CD14-positive monocyte (primary cell): Measurements from ENCODE around the gene CA7. TPM values are rescaled to one million over a fixed set of nuclear protein-coding genes. Genes with fewer than 3 reads are reported as not detected.

Source experiments
- DNase-seq, 3 donors: peaks; one replicate each; pipeline ENCODE4 v3.0.0-alpha.2; 2011 to 2022
- H2AFZ ChIP-seq: 2 replicates; pipeline ENCODE4 v1.6.0; 2012; ENCODE audit warnings: mild to moderate bottlenecking, low read depth, low read length, inconsistent platforms; ENCODE audit not compliant: insufficient read depth, poor library complexity, severe bottlenecking
- H3K27ac ChIP-seq, 2 donors: 1 replicate in 1 of 2; 2 replicates in 1 of 2; pipeline ENCODE4 v1.5.1; 2012 to 2013; ENCODE audit warnings: low read length in 2 of 2, control low read depth in 1 of 2, inconsistent platforms in 1 of 2, low read depth in 1 of 2, mild to moderate bottlenecking in 1 of 2
- H3K27me3 ChIP-seq, 2 donors: one replicate each; pipeline versions ENCODE4 v1.6.0 to v1.6.1; 2011 to 2013; ENCODE audit warnings: low read length in 2 of 2; ENCODE audit not compliant: control insufficient read depth in 2 of 2, insufficient read depth in 2 of 2
- H3K36me3 ChIP-seq, 2 donors: replicated peaks in 1 of 2; 1 replicate in 1 of 2; 2 replicates in 1 of 2; pipeline versions ENCODE4 v1.5.1 to v1.6.1; 2012 to 2013; ENCODE audit warnings: low read length in 2 of 2, control low read depth in 1 of 2, inconsistent platforms in 1 of 2, mild to moderate bottlenecking in 1 of 2; ENCODE audit not compliant: insufficient read depth in 2 of 2, control insufficient read depth in 1 of 2
- H3K4me1 ChIP-seq, 2 donors: 1 replicate in 1 of 2; 2 replicates in 1 of 2; pipeline versions ENCODE4 v1.5.1 to v1.6.1; 2012 to 2013; ENCODE audit warnings: low read length in 2 of 2, control low read depth in 1 of 2, inconsistent platforms in 1 of 2, mild to moderate bottlenecking in 1 of 2, moderate library complexity in 1 of 2; ENCODE audit not compliant: insufficient read depth in 2 of 2, control insufficient read depth in 1 of 2
- H3K4me2 ChIP-seq: replicated peaks from 2 replicates; pipeline ENCODE3; 2012; ENCODE audit warnings: low read length, moderate library complexity, mild to moderate bottlenecking; ENCODE audit not compliant: poor library complexity, severe bottlenecking; ENCODE audit errors: extremely low read depth
- H3K4me3 ChIP-seq, 3 experiments: fragments of 200-600 bp in 1 of 3; sonication (generic) in 1 of 3; replicated peaks in 1 of 3; 1 replicate in 2 of 3; 2 replicates in 1 of 3; pipeline ENCODE4 v1.5.1; 2011 to 2013; ENCODE audit warnings: low read length in 3 of 3, mild to moderate bottlenecking in 3 of 3, control low read depth in 2 of 3, low read depth in 2 of 3, inconsistent platforms in 1 of 3, moderate library complexity in 1 of 3
- H3K79me2 ChIP-seq: 2 replicates; pipeline ENCODE4 v1.6.0; 2012; ENCODE audit warnings: mild to moderate bottlenecking, control low read depth, inconsistent platforms, low read length, moderate library complexity; ENCODE audit not compliant: insufficient read depth
- H3K9ac ChIP-seq: 2 replicates; pipeline ENCODE4 v1.6.0; 2017; ENCODE audit warnings: low read length, mild to moderate bottlenecking; ENCODE audit not compliant: insufficient read depth, poor library complexity, severe bottlenecking
- H3K9me3 ChIP-seq, 2 donors: replicated peaks in 1 of 2; 1 replicate in 1 of 2; 2 replicates in 1 of 2; pipeline versions ENCODE4 v1.5.1 to v1.6.1; 2012 to 2013; ENCODE audit warnings: low read length in 2 of 2, control low read depth in 1 of 2; ENCODE audit not compliant: control insufficient read depth in 1 of 2, insufficient read depth in 1 of 2
- H4K20me1 ChIP-seq: 2 replicates; pipeline ENCODE4 v1.6.0; 2012; ENCODE audit warnings: mild to moderate bottlenecking, low read length, control low read depth, moderate library complexity; ENCODE audit not compliant: insufficient read depth
- H3K27ac Mint-ChIP-seq, 7 donors: one replicate each; pipeline ENCODE4 v1.8.0; 2020; ENCODE audit warnings: mild to moderate bottlenecking in 7 of 7, mixed read lengths in 7 of 7, moderate library complexity in 6 of 7, inconsistent platforms in 2 of 7
- H3K27me3 Mint-ChIP-seq, 3 donors: one replicate each; pipeline ENCODE4 v1.8.0; 2021 to 2022; ENCODE audit warnings: low read depth in 3 of 3, mild to moderate bottlenecking in 3 of 3, mixed read lengths in 3 of 3, moderate library complexity in 3 of 3, inconsistent platforms in 1 of 3
- H3K36me3 Mint-ChIP-seq, 2 donors: one replicate each; pipeline ENCODE4 v1.8.0; 2020; ENCODE audit warnings: mixed read lengths in 2 of 2, inconsistent platforms in 1 of 2, mild to moderate bottlenecking in 1 of 2
- H3K4me1 Mint-ChIP-seq: one replicate; pipeline ENCODE4 v1.8.0; 2020; ENCODE audit warnings: mild to moderate bottlenecking, mixed read lengths
- H3K4me3 Mint-ChIP-seq, 2 donors: one replicate each; pipeline ENCODE4 v1.8.0; 2020; ENCODE audit warnings: mild to moderate bottlenecking in 2 of 2, mixed read lengths in 2 of 2, moderate library complexity in 1 of 2
- H3K9me3 Mint-ChIP-seq, 7 donors: one replicate each; pipeline ENCODE4 v1.8.0; 2020 to 2022; ENCODE audit warnings: mixed read lengths in 7 of 7, mild to moderate bottlenecking in 6 of 7, moderate library complexity in 6 of 7, inconsistent platforms in 2 of 7
- WGBS: methylation state at CpG from one replicate; pipeline ENCODE4 v1.1.5; 2013; ENCODE audit warnings: missing lambda C conversion rate; ENCODE audit not compliant: insufficient coverage; 5-methylcytosine and 5-hydroxymethylcytosine counted together
- intact Hi-C, 2 donors: fragments of 100-400 bp; cut with micrococcal nuclease; formaldehyde crosslinking; loops; one replicate each; pipeline versions ENCODE4 v1.15.0 to v1.15.1; 2023
- polyA plus RNA-seq, 3 donors: library from polyadenylated mRNA; depleted of rRNA in 1 of 3; unstranded in 2 of 3; stranded (reverse) in 1 of 3; fragments of 300-500 nt in 2 of 3; fragments of >200 nt in 1 of 3; fragmentation: Illumina TruSeq in 2 of 3; gene quantifications; 1 replicate in 2 of 3; 2 replicates in 1 of 3; pipeline ENCODE4 v1.2.3, GENCODE V29; 2012 to 2021
- TF ChIP-seq, protein P1 (sequence below): fragments of 200-600 bp; IDR thresholded peaks from one replicate; pipeline ENCODE4 v1.8.0; 2022; ENCODE audit warnings: antibody characterized with exemption, mild to moderate bottlenecking

CA7 gene
- polyA plus RNA-seq, 3 donors, result not detected

DNA sequence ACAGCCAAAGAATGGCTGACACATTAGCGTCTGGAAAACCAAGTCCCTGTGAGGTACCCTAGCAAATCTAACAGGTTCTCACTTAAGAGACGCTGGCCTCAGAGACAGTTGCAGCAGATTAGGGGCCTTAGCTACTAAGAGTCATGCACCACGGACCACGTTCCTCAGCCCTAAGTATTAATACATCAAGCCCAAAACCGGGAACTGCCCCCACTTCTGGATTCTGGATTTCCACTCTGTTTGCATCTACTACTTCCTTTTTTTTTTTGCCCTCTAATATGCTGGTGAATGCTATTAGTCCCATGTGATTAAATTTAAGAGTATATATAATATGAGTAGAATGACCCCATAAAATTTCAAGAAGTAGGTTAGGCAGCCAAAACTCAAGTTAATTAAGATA, 42.1 kb upstream of the CA7 start:
- Histone ChIP-seq H3K27me3 (no peaks in the 10 kb centered on the region), H3K9ac (no peak overlapping the region), H3K79me2 (no peaks in the 10 kb centered on the region), H3K36me3 (peaks cover 24 to 47% of the 10 kb centered on the region in 2 donors), H3K27ac (no peak overlapping the region), H3K4me3 (no peak overlapping the region), H4K20me1 (no peaks in the 10 kb centered on the region), H3K4me1 (no peaks in the 10 kb centered on the region), H3K4me2 (no peak overlapping the region), H2AFZ (no peak overlapping the region), H3K9me3 (no peaks in the 10 kb centered on the region)
- TF ChIP-seq, protein P1, sequence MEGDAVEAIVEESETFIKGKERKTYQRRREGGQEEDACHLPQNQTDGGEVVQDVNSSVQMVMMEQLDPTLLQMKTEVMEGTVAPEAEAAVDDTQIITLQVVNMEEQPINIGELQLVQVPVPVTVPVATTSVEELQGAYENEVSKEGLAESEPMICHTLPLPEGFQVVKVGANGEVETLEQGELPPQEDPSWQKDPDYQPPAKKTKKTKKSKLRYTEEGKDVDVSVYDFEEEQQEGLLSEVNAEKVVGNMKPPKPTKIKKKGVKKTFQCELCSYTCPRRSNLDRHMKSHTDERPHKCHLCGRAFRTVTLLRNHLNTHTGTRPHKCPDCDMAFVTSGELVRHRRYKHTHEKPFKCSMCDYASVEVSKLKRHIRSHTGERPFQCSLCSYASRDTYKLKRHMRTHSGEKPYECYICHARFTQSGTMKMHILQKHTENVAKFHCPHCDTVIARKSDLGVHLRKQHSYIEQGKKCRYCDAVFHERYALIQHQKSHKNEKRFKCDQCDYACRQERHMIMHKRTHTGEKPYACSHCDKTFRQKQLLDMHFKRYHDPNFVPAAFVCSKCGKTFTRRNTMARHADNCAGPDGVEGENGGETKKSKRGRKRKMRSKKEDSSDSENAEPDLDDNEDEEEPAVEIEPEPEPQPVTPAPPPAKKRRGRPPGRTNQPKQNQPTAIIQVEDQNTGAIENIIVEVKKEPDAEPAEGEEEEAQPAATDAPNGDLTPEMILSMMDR, result no peak
- no peak overlapping the region for H3K27ac Mint-ChIP-seq
- H3K4me1 Mint-ChIP-seq, result peaks cover 3% of the 10 kb centered on the region
- H3K9me3 Mint-ChIP-seq, result peaks cover 0 to 3% (median 0%) of the 10 kb centered on the region in 7 donors
- peak in 1 of 3 donors; percentile 4 for DNase-seq
- intact Hi-C loops, result no loop called here
- H3K4me3 Mint-ChIP-seq, result no peak overlapping the region
- WGBS, result 94% methylated on average over 2 of the region's 5 CpGs
- H3K27me3 Mint-ChIP-seq, result no peaks in the 10 kb centered on the region
- H3K36me3 Mint-ChIP-seq, result peaks cover 31 to 38% of the 10 kb centered on the region in 2 donors

DNA sequence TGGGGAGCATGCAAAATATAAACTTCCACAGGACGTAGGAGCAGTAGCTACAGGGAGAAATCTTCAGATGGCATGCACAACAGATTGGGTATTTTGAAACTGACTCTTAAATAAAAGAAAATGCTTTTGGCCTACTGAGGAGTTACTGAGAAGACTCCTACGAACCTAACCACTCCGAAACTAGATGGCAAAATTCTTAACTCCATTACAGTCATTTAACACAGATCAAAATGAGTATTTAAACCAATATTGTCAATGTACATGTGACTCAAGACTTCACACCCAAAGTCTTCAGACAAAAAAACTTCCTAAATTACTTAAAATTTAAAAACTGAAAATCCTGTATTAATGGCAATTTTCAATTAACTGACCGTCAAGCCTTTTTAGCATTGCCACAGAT, 34.4 kb upstream of the CA7 start:
- Histone ChIP-seq H3K9ac (no peak overlapping the region), H3K27me3 (no peaks in the 10 kb centered on the region), H3K4me1 (no peaks in the 10 kb centered on the region), H3K27ac (no peak overlapping the region), H3K4me2 (no peak overlapping the region), H3K79me2 (no peaks in the 10 kb centered on the region), H3K9me3 (no peaks in the 10 kb centered on the region), H2AFZ (no peak overlapping the region), H3K36me3 (peaks cover 54 to 91% of the 10 kb centered on the region in 2 donors), H4K20me1 (no peaks in the 10 kb centered on the region), H3K4me3 (no peak overlapping the region)
- H3K27ac Mint-ChIP-seq, result no peak overlapping the region
- TF ChIP-seq, protein P1, result no peak
- H3K4me3 Mint-ChIP-seq, result no peak overlapping the region
- no CpG with 5 or more reads among the region's 4 CpGs for WGBS
- no peaks in the 10 kb centered on the region for H3K27me3 Mint-ChIP-seq
- peaks cover 63 to 75% of the 10 kb centered on the region in 2 donors for H3K36me3 Mint-ChIP-seq
- H3K4me1 Mint-ChIP-seq, result no peaks in the 10 kb centered on the region
- no peaks in the 10 kb centered on the region for H3K9me3 Mint-ChIP-seq
- intact Hi-C loops, result no loop called here
- no peak for DNase-seq
